DOHH2 (cell line): Measurements from ENCODE around the gene CRY1.

Experiments used
- EZH2phosphoT487 ChIP-seq: fragments of 200-600 bp; sonication (generic); IDR thresholded peaks from 2 replicates; pipeline ENCODE4 v1.6.1; 2017; ENCODE audit warnings: borderline replicate concordance, mild to moderate bottlenecking, antibody characterized with exemption, low read length, moderate library complexity, mixed read lengths
- TF ChIP-seq, protein P1 (sequence below): fragments of 200-600 bp; sonication (generic); IDR thresholded peaks from one replicate; pipeline ENCODE4 v1.5.1; 2014; ENCODE audit warnings: antibody characterized with exemption, mild to moderate bottlenecking, low read depth, low read length; ENCODE audit not compliant: poor library complexity, severe bottlenecking

DNA sequence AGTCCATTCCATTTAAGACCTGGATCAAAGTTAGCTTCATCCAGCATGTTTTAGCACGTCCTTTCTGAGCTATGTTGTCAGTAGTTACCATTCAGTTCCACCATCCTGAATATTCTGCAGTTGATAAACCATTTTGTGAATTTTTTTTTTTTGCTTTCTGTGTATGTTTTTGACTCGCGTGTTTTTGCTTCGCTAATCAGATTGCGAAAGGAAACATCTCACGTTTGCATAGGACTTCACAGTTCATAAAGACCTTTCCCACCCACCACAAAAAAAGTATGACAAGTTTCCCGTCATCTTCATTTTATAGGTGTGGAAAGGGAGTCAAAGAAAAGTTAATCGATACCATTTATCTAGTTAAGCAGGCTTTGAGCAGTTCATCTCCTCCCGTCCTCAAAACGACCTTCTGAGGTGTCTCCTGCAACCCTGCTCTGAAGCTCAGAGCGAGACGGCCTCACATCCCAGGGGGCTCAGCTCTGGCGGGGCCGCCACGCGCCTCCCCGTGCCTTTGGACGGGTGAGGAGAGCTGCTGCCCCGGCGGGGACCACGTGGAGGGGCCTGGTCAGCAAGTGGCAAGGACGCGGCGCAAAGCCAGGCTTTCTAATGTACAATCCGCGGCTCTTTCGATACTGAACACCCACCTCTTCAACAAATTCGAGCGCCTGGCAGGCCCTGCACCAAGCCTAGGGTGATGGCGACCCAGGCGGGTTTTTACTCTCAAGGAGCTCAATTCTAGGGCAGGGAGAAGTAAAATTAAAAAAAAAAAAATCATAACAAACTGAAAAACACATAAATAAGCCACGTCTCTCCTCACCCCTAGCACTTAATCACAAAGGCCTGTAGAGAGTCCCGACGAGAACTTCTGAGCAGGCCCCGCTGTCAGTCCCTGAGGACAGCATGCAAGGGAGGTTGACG, 138.6 kb downstream of the CRY1 start:
- TF ChIP-seq, protein P1, sequence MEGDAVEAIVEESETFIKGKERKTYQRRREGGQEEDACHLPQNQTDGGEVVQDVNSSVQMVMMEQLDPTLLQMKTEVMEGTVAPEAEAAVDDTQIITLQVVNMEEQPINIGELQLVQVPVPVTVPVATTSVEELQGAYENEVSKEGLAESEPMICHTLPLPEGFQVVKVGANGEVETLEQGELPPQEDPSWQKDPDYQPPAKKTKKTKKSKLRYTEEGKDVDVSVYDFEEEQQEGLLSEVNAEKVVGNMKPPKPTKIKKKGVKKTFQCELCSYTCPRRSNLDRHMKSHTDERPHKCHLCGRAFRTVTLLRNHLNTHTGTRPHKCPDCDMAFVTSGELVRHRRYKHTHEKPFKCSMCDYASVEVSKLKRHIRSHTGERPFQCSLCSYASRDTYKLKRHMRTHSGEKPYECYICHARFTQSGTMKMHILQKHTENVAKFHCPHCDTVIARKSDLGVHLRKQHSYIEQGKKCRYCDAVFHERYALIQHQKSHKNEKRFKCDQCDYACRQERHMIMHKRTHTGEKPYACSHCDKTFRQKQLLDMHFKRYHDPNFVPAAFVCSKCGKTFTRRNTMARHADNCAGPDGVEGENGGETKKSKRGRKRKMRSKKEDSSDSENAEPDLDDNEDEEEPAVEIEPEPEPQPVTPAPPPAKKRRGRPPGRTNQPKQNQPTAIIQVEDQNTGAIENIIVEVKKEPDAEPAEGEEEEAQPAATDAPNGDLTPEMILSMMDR: no peak
- no peak for TF ChIP-seq EZH2phosphoT487
